DND-41 (cell line): Measurements from ENCODE around the gene OR52L1.

Source experiments
- CTCF ChIP-seq: IDR thresholded peaks from 2 replicates; pipeline ENCODE4 v1.5.1; 2012; ENCODE audit warnings: borderline replicate concordance, low read length, moderate library complexity, mild to moderate bottlenecking; ENCODE audit not compliant: poor library complexity, severe bottlenecking; ENCODE audit errors: extremely low read depth
- EZH2 ChIP-seq: IDR thresholded peaks from 3 replicates; pipeline ENCODE4 v1.6.1; 2012; ENCODE audit warnings: borderline replicate concordance, low read depth, mild to moderate bottlenecking, moderate library complexity, low read length, inconsistent platforms; ENCODE audit not compliant: severe bottlenecking

DNA sequence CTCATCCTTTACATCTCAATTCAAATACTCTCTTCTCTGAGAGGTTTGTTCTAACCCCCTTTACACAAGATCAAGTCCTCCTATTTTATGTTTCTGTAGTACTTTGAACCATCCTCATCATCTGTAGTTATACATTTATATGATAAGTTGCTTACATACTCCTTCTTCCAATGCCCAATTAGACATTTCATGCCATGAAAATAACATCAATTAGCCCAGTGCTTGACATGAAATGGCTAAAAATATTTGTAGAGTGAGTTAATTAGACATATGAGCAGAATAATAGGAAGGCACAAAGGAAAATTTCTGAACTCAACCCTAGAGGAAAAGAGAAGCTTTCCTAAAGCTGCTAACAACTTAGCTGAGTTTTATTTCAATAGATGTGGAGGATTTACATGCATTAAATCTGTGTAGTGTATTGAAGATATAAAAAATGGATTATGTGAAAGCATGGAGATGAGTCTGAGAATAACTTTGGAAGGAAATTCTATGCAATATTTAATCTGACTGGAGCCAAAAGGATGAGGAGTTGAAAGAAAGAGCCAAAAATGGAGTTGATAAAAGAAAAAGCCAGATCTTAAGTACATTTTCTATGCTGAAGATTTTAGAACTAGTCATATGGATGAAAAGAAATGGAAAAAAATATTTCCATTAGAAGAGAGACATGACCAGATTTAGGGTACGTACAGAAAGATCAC, 44.1 kb upstream of the OR52L1 start, which contains the start of gene OR56A1:
- TF ChIP-seq CTCF (no peak), EZH2 (no peak)
